Erythroblast (primary cell): ENCODE data around the gene REG3A.

ENCODE experiments used
- DNase-seq, 2 experiments: peaks; one replicate each; lab custom pipeline; 2025; lab: John Stamatoyannopoulos, UW
- GATA1 ChIP-seq: IDR thresholded peaks from 2 replicates; pipeline ENCODE4 v1.6.1; 2011; ENCODE audit warnings: low read depth, mild to moderate bottlenecking, control low read depth, low read length, moderate library complexity
- POLR2A ChIP-seq: IDR thresholded peaks from 2 replicates; pipeline ENCODE4 v1.6.1; 2011; ENCODE audit warnings: mild to moderate bottlenecking, low read length

The REG3A gene

GRCh38 chr2:79159653-79160052, at the start of gene REG3A:
Gene REG3A (minus strand): TSS chr2:79159753. CDS start chr2:79159405, 348 bp downstream.
- no peak for DNase-seq
- TF ChIP-seq GATA1 (no peak), POLR2A (no peak)

DNA sequence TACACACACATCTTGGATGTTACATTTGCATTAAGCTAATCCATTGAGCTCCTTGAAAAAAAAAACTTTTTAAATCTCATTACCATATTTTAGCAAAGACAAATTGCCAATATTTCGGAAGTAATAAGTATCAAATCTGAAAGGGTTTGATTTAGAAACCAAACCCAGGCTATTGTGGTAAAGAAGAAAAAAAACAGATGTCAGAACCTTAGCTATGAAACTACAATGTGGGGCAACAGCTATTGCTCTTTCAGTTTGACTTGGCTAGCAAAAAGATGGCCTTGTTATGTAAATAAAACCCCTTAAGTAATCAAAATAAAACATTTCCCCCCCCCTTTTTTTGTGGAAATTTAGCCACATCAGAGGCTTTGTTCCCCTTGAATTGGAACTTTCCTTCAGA, 41.2 kb upstream of the REG3A start:
- DNase-seq: no peak
- no peak for TF ChIP-seq POLR2A
- TF ChIP-seq GATA1: no peak

GRCh38 chr2:79191816-79192215, 32.3 kb upstream of the REG3A start:
- TF ChIP-seq GATA1 (no peak), POLR2A (no peak)

GRCh38 chr2:79191081-79191480, 31.5 kb upstream of the REG3A start:
- TF ChIP-seq GATA1 (no peak), POLR2A (no peak)
- no peak for DNase-seq

More at GRCh38 chr2:79191816-79192215, 32.3 kb upstream of the REG3A start:
- DNase-seq: no peak

DNA sequence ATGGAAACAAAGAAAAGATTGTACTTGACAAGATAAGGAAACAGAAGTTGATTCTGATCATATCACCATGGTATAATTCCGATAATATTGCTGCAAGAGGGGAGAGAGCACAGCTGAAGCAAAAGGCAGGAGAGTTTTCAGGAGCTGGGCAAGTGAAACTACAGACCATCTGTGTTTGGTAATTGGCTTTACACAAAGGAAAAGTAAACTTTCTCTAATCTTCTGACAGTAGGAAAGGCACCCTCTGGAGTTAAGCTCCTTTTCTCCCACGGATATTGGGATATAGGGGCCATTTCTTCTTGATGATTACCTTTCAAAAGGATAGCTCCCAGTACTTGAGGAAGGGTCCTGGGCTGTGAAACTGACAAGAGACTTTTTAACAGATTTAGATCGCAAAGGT, 29.9 kb upstream of the REG3A start:
- no peak for DNase-seq
- TF ChIP-seq GATA1 (no peak), POLR2A (no peak)

- no peak for DNase-seq
- no peak for TF ChIP-seq GATA1
- TF ChIP-seq POLR2A: no peak
Observed at GRCh38 chr2:79181617-79182016, 22.1 kb upstream of the REG3A start.

- TF ChIP-seq GATA1 (no peak), POLR2A (no peak)
- DNase-seq: no peak
Observed at GRCh38 chr2:79180092-79180491, 20.5 kb upstream of the REG3A start.

- TF ChIP-seq POLR2A: no peak
- no peak for TF ChIP-seq GATA1
Observed at GRCh38 chr2:79179036-79179435, 19.5 kb upstream of the REG3A start.

GRCh38 chr2:79178076-79178674, 18.6 kb upstream of the REG3A start:
- no peak for DNase-seq
- TF ChIP-seq POLR2A (no peak), GATA1 (no peak)

More at GRCh38 chr2:79179036-79179435, 19.5 kb upstream of the REG3A start:
- DNase-seq: no peak

DNA sequence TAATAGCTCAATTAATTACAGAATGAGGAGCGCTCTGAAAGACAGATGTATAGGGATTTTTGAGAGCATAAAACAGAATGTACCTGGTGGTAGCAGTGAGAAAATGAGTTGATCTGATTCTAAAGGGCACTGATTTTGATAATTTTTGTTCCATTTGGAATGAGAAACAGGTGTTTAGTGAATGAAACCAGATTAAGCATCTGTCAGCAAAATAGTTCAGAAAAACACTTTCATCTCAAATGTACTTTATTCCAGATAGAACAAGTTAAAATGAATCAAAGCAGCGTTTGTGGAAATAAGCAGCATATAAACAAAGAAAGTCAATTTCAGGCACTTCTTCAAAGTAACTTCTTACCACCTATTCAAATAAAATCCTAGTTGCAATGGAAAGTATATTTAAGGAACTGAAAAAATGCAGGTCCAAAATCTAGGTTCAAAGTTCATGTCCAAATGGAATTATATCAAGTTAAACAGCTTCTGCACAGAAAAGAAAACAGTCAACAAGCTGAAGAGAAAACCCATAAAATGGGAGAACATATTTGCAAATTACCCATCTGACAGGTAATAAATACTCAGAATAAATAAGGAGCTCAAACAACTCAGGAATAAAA, 11.9 kb upstream of the REG3A start:
- TF ChIP-seq GATA1 (no peak), POLR2A (no peak)
- DNase-seq: no peak

- no peak for DNase-seq
- TF ChIP-seq GATA1 (no peak), POLR2A (no peak)
Observed at GRCh38 chr2:79162801-79163200, 3.2 kb upstream of the REG3A start.

DNA sequence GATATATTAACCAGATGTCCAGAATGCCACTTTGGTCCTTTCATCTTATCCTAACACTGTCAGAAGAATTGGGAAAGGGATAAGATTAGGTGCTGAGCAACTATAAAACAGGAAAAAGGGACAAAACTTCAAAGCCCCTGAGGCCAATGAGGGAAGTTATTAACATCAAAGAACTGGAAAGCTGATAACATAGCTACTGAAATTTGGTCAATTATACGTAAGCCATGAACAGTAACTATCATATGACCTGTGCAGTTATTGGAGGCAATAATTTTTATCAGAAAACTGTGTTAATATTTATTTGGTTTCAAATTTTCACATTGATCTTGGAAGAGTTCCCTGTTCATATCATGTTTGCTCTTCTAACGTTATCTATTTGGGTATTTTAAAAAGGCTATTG, 2.6 kb upstream of the REG3A start:
- DNase-seq: no peak
- TF ChIP-seq GATA1 (no peak), POLR2A (no peak)

DNA sequence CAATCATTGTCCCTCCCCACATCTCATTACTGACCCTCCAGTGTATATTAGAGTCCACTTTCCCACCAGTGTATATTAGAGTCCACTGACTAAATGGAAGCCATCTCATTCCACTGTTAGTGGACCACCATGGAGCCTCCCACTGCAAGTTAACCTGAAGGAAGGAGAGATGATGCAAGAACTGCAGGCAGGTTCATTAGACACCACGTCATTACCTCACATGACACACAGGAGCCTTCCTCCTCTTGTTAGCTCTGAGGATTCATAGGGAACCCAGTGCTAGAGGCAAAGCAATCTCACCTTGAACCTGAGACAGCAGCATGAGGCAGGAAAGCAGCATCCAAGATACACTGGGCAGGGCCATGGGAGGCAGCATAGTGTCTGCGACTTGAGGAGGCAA, 523 bp downstream of the REG3A start:
- no peak for DNase-seq
- TF ChIP-seq GATA1: no peak

GRCh38 chr2:79155826-79156476, 3.6 kb downstream of the REG3A start:
- TF ChIP-seq GATA1: no peak
- TF ChIP-seq POLR2A: no peak
- no peak for DNase-seq
